Fibroblast of the aortic adventitia (primary cell): ENCODE results near the gene ETFA. TPM values are rescaled to one million over a fixed set of nuclear protein-coding genes. Genes with fewer than 3 reads are reported as not detected.
A peak's percentile ranks its signal among the peaks of the same experiment; 100 is the strongest.
"Not testable (repeated sequence)": the region's sequence is repeated elsewhere in the genome, so short reads cannot be mapped to it uniquely, and the experiment has no call there.

ENCODE experiments used
- DNase-seq: peaks from one replicate; pipeline ENCODE4 v3.0.0-alpha.2; 2010; ENCODE audit warnings: low read depth
- H3K4me3 ChIP-seq: 2 replicates; pipeline ENCODE4 v1.5.1; 2011; ENCODE audit warnings: low read depth, mild to moderate bottlenecking, control low read depth, low read length, moderate library complexity
- total RNA-seq: library from RNA; depleted of rRNA; stranded (reverse); fragments of >200 nt; gene quantifications from 2 replicates; pipeline ENCODE4 v1.2.3, GENCODE V29; 2012; ENCODE audit warnings: low replicate concordance
- TF ChIP-seq, protein P1 (sequence below): IDR thresholded peaks from 2 replicates; pipeline ENCODE4 v1.5.1; 2011; ENCODE audit warnings: mild to moderate bottlenecking, low read length, control low read depth, inconsistent platforms; ENCODE audit not compliant: insufficient read depth

The ETFA gene
- total RNA-seq, 1 donor, result 87.8 TPM

DNA sequence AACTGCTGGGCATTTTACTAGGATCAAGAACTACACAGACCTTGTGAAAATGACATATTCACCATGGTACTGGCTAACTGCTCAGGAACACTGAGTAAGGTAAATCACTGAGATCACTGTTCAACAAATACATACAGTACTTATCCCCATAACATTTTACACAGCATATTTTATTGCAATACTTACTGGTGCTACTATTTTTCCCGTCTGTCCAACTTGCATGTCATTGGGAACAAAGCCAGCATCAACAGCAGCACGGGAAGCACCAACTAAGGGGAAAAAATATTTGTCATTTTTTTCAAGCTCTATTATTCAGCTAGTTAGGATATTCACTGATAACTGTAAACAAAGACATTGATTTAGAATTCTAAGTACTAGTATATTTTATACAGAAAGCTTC is 37.0 kb downstream of the ETFA start:
- TF ChIP-seq, protein P1, sequence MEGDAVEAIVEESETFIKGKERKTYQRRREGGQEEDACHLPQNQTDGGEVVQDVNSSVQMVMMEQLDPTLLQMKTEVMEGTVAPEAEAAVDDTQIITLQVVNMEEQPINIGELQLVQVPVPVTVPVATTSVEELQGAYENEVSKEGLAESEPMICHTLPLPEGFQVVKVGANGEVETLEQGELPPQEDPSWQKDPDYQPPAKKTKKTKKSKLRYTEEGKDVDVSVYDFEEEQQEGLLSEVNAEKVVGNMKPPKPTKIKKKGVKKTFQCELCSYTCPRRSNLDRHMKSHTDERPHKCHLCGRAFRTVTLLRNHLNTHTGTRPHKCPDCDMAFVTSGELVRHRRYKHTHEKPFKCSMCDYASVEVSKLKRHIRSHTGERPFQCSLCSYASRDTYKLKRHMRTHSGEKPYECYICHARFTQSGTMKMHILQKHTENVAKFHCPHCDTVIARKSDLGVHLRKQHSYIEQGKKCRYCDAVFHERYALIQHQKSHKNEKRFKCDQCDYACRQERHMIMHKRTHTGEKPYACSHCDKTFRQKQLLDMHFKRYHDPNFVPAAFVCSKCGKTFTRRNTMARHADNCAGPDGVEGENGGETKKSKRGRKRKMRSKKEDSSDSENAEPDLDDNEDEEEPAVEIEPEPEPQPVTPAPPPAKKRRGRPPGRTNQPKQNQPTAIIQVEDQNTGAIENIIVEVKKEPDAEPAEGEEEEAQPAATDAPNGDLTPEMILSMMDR, result no peak
- H3K4me3 ChIP-seq, result no peak overlapping the region
- DNase-seq, result peak; percentile 36

- H3K4me3 ChIP-seq, result no peak overlapping the region
- TF ChIP-seq, protein P1, result no peak
- DNase-seq, result no peak
Measured at GRCh38 chr15:76270876-76271275, 40.4 kb downstream of the ETFA start.

DNA sequence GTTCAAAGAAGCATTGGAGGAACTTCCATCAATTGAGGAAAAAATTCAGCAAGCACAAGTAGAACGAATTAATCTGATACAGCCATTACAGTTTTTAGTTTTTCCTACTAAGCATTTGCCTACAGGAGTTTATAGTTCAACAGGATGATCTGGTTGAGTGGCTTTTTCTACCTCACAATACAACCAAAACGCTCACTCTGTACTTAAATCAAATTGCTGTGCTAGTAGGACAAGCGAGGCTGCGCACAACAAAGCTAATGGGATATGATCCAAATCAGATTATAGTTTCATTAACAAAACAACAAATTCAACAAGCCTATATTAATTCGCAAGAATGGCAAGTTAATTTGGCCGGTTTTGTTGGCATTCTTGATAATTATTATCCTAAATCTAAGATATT is 44.2 kb downstream of the ETFA start:
- TF ChIP-seq, protein P1, result no peak
- DNase-seq, result no peak

DNA sequence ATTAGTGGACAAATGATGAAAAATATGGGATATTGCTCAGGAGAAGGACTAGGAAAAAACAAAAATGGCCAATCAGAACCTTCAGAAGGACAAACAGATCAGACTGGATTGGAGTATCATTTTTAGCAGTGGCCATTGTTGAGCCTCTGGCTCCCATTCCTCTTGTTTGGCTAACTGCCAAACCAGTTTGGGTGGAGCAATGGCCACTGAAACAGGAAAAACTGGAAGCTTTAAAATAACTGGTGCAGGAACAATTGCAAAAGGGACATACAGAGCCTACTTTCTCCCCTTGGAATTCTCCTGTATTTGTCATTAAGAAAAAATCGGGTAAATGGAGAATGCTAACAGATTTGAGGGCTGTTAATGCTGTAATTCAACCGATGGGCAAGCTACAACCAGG is 45.5 kb downstream of the ETFA start:
- peak; percentile 11 for DNase-seq
- not testable (repeated sequence) for H3K4me3 ChIP-seq

More for the DNA sequence above, 44.2 kb downstream of the ETFA start:
- H3K4me3 ChIP-seq, result no peak overlapping the region

DNA sequence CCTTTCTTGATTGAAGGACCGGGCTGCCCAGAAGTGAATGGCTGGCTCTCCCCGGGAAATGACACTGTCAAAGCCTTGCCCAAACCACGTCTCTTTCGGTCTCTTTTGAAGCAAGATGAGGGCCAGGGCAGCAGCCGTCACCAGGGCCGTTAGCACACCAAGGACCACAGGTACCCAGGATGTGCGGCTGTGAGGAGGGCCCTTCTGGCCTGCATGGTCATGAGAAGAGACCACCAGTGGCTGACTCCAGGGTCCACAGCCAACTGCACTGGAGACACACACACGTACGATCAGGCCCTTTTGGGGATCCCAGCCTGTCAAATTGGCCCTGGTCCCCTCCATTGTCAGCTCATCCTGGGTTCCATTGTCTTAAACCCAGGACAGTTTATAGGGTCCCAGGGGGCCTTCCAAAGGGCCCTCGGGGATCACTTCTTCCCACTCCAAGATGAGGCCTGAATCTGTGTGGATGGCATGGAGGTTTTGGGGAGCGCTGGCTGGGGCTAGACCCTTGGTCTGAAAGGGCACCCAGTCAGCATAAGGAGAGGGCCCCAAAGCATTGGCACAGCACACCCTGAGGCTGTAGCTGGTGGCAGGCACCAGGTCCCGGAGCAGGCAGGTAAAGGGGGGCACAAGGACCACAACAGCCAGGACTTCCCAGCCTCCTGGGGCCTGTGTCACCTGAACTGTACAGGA is 50.9 kb downstream of the ETFA start:
- TF ChIP-seq, protein P1, result no peak
- H3K4me3 ChIP-seq, result no peak overlapping the region
- DNase-seq, result no peak

DNA sequence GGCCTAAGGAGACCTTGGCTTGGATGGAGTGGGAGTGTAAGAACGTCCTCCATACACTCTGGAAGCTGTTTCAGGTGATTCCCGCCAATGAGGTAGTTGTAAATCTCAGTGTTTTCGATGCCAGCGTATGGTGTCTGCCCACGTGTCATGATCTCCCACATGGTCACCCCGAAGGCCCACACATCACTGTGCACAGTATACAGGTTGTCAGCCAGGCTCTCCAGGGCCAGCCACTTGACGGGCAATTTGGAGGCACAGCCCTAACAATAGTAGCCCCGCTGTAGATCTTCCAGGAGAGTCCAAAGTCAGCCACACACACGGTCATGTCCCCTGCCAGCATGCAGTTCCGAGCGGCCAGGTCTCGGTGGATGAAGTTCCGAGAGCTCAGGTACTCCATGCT is 51.9 kb downstream of the ETFA start:
- no peak overlapping the region for H3K4me3 ChIP-seq
- DNase-seq, result no peak
- TF ChIP-seq, protein P1, result no peak

DNA sequence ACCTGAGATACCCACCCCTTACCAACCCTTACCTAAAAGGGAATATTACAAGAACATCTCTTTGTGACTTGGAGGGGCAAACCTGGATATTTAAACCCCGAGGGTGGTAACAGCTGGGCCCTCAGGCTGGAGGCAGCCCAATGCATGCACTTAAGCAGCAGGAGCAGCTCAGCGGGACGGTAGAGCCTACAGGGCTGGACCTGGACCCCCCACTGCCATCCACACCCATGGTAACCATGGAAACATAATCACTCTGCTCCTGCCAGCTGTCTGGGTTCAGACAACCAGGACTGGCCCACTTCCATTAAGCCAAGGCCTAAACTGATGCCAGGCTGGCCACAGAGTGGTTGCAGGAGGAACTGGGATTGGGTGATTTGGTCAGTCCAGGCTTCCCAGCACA is 52.8 kb downstream of the ETFA start:
- no peak overlapping the region for H3K4me3 ChIP-seq
- DNase-seq, result no peak
- TF ChIP-seq, protein P1, result no peak
